Stromal cell of bone marrow (primary cell): ENCODE results near the gene CEP104.

Source experiments
- DNase-seq: peaks from one replicate; pipeline ENCODE4 v3.0.0-alpha.2; 2012; ENCODE audit warnings: low read depth

CEP104 gene

DNA sequence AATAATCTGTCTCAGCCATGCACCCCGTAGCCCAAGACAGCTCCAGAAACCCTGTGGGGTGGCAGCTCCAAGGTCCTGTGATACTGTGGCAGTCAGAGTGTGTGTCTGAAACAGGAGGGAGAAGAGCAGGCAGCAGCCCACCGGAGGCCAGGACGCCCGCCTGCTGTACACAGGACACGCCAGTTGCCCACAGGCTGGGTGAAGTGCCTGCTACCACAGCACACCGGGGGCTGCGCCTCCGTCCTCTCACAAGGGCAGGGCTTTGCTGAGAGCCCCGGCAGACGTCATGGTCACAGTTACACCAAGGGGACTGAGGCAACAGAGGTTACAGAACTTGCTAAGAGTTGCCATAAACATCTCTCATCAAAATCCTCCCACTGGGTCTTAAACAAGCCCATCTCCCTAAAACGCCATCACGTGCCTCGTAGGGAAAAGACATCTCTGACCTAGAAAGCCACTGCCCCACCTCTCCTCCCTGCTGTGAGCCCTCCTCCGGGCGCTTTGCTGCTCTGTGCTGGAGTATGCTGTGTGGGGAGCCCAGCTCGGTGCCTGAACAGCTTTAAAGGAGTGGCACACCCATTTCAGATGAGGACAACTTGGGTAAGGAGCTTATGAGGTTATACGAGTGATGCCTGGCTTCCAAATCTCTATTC, 37.7 kb upstream of the CEP104 start:
- no peak for DNase-seq

DNA sequence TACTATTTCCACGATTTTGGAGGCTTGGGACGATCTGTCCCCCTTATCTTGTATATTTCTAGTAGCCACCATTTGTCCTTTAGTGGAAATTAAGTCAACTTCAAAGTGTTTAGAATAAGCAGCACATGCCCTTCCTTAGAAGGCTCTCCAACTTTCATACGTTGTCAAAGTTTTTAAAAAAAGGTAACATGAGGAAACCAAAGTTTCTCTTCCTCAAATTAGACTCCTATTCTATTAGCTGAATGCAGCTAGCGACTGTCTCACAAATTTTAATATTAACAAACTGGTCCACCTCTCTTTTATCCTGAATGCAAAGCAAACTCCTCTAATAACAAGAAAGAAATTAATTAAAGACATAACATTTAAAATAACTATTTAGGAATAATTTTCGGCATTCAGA, 36.2 kb upstream of the CEP104 start:
- DNase-seq, result no peak

DNA sequence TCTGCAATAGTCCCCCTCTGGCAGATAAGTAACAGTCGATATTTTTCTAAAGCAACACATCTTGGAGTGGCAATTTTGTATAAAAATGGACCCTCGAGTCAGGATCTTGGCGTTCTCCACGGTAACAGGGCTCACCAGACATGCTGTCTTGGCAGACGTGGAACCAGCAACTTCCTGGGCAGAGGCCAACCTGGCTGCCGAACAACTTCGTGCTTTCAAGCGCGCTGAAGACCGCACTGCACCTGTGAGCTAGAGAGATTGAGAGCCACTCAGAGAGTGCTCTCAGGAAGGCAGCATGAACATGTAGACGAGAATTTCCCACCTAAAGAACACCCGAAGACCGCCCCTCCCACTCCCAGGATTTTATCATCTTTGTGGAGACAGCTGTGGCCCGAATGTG, 35.7 kb upstream of the CEP104 start:
- DNase-seq, result no peak

DNA sequence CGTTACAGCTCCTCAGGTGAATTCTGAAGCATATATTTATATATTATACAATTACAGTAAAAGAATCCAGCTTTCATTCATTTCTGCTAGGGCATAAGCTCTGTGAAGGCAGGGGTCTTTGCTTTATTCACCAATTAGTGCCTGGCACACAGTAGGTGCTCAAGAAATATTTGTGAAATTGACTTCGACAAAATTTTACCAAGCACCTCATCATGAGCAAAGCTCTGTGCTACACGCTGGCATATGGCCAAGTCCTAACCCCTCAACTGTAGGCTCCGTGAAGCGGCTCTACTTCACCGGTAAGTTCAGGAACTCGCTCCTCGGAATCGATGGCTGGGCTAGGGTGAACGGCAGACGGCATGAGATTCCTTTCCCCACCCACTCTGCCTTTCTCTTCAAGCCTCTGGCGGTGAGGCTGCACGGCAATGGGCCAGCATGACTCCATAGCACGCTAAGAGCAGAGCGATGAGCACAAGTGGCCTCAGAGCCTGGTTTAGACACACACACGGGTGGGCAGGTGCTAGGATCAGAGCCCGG, 34.4 kb upstream of the CEP104 start:
- DNase-seq, result no peak

DNA sequence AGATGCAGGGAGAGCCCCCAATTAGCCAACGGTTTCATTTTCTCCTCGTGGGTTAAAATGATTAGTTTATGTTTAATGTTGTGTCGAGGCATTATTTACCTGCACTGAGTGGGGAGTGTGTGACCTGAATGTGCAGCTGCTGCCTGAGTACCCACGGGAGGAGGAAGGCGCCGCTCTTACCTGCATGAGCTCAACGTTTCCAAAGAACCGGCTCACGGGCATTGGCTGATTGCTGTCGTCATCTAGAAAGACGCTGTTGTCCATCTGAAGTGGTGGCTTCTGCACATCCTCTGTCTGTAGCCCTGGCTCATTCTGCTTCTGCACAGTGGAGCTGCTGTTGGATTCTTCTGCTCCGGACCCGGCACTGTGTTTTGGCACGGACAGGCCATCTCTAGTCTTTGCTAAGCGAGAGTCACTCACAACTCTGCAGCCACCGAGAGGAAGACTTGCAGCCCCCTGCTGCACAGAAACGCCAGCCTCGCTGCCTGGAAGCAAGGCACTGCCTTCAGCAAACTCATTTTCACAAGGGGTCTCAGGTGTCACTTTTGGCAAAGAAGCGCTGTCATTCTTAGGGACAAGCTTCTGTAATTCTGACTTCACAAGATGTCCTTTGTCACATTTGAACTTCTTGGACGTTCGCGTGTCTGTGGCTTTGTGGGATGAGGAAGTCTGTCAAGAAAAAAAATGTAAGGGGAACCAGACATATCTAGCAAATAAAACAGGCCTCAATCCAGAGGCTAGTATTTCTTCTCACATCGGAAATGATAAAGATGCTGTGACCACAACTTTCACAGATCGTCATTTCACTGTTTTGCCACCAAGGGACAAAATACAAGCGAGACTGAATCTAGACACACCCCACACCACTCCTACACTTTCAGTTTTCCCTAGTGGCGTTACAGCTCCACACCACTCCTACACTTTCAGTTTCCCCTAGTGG, 33.6 kb upstream of the CEP104 start:
- DNase-seq, result no peak

DNA sequence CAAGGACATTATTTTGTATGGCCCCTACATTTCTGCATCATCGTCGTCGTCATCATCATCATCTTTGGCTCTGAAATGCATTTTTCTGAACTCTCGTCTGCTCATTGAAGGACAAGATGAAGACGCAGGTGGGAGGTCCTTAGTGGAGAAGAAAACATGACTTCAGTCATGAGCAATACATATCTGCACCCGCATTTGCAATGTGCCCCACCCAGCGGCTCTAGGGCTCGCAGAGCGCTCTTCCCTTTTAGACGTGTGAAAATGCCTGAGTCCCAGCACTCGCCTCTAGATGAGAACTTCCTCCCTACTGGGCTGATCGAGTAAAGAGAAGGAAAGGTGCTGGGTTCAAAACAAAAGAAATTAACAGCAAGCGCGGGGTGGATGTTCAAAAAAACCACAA, 32.9 kb upstream of the CEP104 start:
- no peak for DNase-seq

DNA sequence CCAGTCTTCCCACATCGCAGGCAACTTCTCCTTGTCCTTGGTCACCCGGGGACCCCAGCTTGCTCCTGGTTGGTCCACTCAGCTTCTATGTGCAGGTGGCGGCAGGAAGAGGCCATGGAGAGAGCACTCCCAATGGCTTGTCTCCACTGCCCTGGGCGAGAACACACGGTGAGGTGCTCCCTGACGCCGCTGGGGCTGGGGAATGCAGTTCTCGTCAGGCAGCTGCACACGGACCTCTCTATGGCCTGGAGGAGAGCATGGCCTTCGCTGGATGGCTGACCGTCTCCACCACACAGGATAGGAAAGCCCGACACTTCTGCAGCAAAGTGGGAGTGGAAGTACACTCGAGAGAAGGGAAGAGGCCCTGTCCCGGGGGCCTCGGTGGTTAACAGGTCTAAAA, 31.3 kb upstream of the CEP104 start:
- no peak for DNase-seq

DNA sequence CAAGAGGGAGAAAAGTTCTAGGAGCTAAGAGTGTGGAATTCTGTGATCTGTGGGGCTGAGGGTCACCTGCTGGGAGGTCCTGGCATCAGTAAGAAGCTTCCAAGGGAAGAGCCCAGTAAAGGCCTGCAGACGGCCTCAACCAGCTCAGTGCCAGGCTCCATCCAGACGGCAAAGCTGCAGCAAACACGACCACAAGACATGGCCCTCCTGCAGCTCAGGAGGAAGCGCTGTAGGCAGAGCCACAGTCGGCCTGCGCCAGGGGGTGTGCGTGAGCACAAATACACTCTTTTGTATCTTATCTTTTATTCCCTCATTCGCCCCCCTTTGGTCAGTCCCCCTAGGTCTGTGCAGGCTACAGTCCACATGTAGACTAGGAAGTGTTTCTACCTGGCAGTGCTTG, 29.7 kb upstream of the CEP104 start:
- DNase-seq, result no peak

DNA sequence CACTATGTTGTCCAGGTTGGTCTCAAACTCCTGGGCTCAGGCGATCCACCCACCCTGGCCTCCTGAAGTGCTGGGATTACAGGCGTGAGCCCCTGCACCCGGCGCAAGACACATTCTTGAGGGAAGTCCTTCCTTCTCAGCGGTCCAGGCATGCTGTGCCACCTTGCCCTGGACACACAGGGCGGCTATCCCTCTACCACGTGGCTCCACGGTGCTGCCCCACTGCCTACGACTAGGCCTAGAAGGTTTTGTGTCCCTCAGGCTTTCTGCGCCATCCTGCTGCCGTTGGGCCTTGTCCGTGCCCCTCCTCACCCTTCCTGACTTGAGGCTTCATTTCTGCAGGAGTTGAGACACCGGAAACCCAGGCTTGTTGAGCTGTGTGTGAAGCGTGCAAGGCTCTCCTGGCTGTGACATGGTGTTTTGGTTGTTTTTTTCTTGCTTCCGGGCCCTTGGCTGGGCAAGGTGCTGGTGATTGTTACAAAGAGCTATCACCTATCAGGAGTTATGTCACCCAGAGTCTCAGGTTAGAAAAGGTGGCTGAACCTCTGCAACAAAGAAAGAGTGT, 29.2 kb upstream of the CEP104 start:
- DNase-seq, result no peak

DNA sequence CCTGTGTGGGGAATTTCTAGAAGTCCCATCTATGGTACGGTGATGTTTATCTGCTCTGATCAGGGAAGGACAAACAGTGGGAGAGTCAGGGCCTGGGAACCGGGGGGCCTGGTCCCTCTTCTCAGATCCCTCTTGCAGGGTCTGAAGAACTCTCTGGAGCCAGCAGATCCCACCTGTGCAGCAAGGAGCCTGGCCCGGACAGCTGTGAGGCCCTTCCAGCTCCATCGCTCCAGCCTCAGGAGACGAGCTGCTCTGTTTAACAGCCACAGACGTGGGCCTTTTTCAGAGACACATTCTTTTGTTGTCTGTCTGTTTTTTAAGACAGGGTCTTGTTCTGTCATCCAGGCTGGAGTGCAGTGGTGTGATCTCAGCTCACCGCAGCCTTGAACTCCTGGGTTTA, 28.6 kb upstream of the CEP104 start:
- DNase-seq, result no peak

DNA sequence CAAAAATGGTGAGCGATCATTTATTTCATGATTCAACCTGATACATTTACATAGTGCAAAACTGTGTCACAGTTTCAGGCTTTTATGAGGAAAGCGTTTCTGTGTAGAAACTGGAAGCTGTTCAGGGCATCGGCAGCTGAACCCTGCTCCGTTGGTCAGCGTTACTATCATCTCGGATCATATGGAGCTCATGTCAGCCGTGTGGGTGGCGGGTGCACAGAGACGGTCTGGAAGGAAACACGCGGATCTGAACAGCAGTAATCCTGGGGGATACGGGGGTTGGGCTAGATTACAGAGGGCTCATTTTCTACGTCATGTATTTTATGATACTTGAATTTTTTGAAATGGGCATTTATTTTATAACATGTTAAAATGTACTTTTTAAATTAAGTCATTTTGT, 28.0 kb upstream of the CEP104 start:
- no peak for DNase-seq

DNA sequence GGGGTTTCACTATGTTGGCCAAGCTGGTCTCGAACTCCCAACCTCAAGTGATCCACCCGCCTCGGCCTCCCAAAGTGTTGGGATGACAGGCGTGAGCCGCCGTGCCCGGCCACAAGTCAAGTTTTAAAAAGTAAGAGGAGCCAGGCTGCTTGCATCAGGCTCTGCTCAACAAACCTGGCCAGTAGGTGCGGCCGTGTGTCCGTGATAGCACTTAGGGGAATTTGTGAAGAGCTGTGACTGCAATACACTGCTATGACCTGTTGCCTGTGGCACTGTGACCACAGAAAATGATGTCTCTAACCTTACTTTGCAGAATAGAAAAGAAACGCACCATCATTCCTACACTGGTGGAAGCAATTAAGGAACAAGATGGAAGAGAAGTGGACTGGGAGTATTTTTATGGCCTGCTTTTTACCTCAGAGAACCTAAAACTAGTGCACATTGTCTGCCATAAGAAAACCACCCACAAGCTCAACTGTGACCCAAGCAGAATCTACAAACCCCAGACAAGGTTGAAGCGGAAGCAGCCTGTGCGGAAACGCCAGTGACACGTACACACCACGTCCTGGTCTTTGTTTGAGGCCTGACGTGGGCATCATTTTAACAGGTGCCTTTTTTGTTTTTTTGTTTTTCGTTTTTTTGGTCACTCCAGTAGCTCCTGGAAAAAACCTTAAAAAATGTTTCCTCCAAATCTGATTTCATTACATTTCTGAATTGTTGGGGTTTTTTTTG, 26.3 kb upstream of the CEP104 start:
- no peak for DNase-seq

DNA sequence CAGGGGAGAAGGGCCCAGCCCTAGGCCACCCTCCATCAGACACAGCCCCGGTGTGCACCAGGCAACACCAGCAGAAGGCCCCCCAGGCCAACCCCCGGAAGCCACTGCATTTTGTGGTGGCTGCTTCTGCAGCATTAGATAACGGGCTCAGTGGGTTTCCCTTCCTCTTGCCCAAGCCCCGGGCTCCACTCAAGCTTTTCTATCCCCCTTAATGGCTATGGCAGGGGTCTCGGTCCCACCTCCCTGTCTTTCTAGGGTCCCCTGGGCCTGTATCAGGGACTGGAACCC, 24.1 kb upstream of the CEP104 start:
- DNase-seq, result no peak

DNA sequence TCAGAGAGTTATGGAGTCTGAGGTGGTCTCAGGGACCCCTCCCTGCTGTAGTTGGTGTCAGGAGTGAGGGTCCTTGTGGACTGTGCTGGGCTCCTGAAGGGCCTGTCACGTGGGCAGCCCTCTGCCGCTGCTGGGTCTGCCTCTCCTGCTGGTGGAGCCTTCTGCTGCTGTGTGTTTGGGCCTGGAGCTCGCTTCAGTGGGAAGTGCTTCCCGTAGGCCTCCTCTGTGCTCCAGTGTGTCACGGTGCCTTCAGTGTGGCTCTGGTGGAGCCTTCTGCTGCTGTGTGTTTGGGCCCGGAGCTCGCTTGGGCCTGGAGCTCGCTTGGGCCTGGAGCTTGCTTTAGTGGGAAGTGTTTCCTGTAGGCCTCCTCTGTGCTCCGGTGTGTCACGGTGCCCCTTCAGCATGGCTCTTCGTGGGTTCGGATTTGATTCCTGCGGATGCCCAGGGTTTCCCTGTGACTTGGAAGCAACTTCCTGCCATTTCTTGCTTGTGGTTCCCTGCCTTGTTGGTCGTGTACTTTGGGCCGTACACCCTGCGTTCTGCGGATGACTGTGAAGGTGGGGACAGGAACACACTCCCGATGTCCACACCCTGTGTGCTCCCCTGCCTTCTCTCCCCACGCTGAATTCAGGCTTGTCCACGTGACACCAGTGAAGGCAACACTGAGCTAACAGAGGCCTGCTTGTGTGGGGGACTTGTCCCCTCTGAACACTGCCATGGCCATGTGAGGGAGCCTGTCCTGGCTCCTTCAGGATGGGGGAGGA, 23.6 kb upstream of the CEP104 start:
- DNase-seq, result no peak

DNA sequence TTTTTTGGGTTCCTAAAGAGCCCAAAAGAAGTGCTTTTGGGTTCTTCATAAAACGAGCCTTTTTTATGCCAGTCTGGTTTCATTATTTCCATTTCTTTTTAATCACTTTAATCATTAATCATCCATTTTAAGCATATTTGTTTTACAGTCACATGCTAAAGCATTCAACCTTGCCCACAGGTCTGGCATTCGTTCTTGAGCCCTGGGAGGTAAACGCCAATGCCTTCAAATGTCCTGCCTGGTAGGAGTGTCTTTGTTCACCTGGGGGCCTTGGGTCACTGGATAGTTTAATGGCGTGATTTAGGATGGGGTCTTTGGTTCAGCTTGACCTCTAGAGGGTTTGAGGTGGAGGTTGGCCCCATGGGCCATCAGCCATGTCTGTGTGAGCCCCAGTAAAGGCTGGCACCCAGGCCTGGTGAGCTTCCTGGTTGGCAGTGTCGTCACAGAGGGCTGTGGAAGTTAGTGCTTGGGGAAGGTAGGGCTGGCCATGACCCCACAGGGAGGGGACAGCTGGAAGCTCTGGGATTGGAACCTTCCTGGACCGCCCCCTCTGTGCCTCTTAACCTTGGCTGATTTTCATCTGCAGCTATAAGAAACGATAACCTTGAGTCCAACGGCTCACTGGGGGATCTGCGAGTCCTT, 22.9 kb upstream of the CEP104 start:
- DNase-seq, result no peak

DNA sequence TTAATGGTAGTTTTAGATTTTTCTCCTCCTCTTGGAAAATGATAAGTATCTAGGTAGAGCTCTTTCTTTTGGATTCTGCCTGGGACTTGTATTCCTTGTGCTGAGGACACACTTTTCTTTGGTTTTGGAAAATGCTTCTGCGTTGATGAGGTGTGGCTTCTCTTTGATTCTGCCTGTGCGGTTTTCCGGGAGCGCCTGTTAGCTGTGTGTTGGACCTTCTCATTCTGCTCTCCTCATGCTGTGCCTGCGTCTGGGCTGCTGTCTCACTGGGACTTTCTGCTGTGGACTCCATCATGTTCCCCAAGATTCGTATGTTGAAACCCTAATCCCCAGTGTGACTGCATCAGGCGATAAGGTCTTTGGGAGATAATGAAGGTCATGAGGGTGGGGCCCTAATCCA, 22.1 kb upstream of the CEP104 start:
- no peak for DNase-seq

DNA sequence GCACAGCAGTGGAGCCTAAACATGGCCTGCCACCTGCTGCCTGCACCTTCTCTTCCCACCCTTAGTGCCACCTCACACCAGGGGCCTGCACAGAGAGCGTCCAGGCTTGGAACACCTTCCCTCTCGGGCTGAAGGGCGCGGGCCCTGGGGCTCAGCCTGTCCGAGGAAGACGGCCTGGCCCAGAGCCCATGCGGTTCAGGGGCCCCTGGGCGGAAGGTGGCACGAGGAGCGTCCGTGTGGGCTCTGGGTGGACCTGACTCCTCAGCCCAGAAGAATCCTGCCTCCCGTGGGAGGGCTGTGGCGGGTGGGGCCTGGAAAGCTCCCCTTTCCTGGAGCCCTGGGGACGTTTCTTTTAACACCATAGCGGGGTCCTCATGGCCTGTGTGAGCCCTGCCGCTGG, 19.7 kb upstream of the CEP104 start:
- no peak for DNase-seq

DNA sequence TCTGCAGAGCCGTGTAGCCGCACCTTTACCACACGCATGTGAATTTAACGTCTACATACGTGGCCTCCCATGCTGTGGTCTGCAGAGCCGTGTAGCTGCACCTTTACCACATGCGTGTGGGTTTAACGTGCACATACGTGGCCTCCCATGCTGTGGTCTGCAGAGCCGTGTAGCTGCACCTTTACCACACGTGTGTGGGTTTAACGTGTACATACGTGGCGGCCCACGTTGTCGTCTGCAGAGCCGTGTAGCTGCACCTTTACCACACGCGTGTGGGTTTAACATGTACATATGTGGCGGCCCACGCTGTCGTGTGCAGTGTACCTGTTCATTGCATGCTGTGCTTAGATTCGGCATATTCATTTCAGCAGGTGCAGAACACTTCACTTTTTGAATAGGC, 17.7 kb upstream of the CEP104 start:
- no peak for DNase-seq

DNA sequence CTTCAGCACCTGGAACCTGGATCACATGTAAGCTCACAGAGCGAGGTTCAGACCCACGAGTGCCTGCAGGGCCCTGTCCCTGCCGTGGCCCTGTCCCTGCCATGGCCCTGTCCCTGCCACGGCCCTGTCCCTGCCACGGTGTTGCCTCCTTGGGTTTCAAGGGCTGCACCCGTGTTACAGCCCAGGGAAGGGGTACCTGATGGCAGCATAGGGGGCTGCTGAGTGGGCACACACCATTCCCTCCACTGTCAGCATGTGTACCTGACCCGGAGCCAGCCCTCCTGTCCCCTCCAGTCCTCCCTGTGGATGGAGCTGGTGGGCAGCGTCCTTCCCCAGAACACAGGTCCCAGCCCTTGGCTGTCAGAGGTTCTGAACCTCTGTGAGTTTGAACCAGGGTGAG, 15.5 kb upstream of the CEP104 start:
- DNase-seq, result no peak

DNA sequence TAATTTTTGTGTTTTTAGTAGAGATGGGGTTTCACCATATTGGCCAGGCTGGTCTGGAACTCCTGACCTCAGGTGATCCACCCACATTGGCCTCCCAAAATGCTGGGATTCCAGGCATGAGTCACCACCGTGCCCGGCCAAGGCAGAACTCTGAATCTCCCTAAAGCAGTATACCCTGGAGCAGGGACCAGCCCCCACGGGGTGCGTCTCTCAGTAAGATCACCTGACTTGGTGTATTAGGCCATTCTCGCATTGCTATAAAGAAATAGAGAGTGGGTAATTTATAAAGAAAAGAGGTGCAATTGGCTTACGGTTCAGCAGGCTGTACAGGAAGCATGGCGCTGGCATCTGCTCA, 14.4 kb upstream of the CEP104 start:
- DNase-seq, result no peak

DNA sequence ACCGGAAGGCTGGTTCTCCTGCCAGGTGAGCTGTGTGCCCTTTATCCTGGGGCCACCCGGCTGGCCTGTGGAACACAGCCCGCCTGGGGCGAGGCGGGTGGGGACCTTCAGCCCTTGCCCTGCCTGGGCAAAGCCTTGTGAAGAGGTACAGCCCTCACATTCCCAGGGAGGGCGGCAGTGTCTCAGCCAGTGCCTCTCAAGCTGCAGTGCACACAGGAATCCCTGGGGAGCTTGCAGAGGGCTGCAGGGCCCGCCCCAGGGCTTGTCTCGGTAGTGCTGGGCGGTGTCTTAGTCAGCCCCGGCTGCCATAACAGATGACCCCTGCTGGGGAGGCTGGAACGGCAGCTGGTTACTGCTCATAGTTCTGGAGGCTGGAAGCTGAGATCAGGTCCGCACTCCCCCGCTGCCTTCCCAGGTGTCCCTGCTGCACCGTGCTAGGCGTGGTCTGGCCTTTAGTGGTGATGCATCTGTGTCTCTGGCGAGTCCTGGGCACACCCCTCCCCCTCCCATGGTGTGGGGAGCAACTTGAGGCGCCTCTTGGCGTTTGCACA, 12.8 kb upstream of the CEP104 start:
- no peak for DNase-seq
